Hepatic stellate cell (primary cell): ENCODE results near the gene PRSS33.

Experiments used
- DNase-seq: peaks from one replicate; pipeline ENCODE4 v3.0.0; 2011; ENCODE audit warnings: low spot score

PRSS33 gene

GRCh38 chr16:2787406-2787805, at the start of gene PRSS33:
TSS of gene PRSS33 (minus strand) at chr16:2787560. CDS start at chr16:2786547, 1,013 bp downstream.
- DNase-seq, result no peak

GRCh38 chr16:2836646-2837508, 49.5 kb upstream of the PRSS33 start:
- DNase-seq, result no peak

GRCh38 chr16:2835638-2836493, 48.5 kb upstream of the PRSS33 start:
- peak; percentile 96 for DNase-seq

- DNase-seq, result no peak
Observed at GRCh38 chr16:2834968-2835367, 47.6 kb upstream of the PRSS33 start.

- DNase-seq, result no peak
Observed at GRCh38 chr16:2833776-2834175, 46.4 kb upstream of the PRSS33 start.

- DNase-seq, result no peak
Observed at GRCh38 chr16:2831203-2831602, 43.8 kb upstream of the PRSS33 start.

- DNase-seq, result no peak
Observed at GRCh38 chr16:2830355-2830695, 43.0 kb upstream of the PRSS33 start.

- DNase-seq, result peak; percentile 37
Observed at GRCh38 chr16:2829501-2830354, 42.4 kb upstream of the PRSS33 start, which contains the start of gene ZG16B. TSS of gene ZG16B (plus strand) at chr16:2830303. CDS start at chr16:2830442, 139 bp downstream.

GRCh38 chr16:2828876-2829430, 41.6 kb upstream of the PRSS33 start:
- DNase-seq, result no peak

GRCh38 chr16:2828521-2828840, 41.1 kb upstream of the PRSS33 start:
- no peak for DNase-seq

GRCh38 chr16:2827831-2828520, 40.6 kb upstream of the PRSS33 start:
- no peak for DNase-seq

GRCh38 chr16:2827374-2827791, 40.0 kb upstream of the PRSS33 start:
- DNase-seq, result no peak

GRCh38 chr16:2826591-2827373, 39.4 kb upstream of the PRSS33 start:
- DNase-seq, result no peak

GRCh38 chr16:2825906-2826305, 38.5 kb upstream of the PRSS33 start:
- no peak for DNase-seq

GRCh38 chr16:2825049-2825742, 37.8 kb upstream of the PRSS33 start:
- DNase-seq, result no peak

GRCh38 chr16:2824626-2825025, 37.3 kb upstream of the PRSS33 start:
- DNase-seq, result no peak

GRCh38 chr16:2822496-2822895, 35.1 kb upstream of the PRSS33 start:
- no peak for DNase-seq

GRCh38 chr16:2822158-2822495, 34.8 kb upstream of the PRSS33 start:
- no peak for DNase-seq

GRCh38 chr16:2821487-2822157, 34.3 kb upstream of the PRSS33 start:
- DNase-seq, result no peak
